CD4-positive, alpha-beta T cell treated with Interferon alpha-2 for 1 hour (primary cell): Measurements from ENCODE around the gene NEFH.

Source experiments
- DNase-seq, 2 donors: peaks; one replicate each; pipeline ENCODE4 v3.0.0-alpha.2; 2020 to 2022

NEFH gene

GRCh38 chr22:29503811-29504372 lies 23.9 kb downstream of the NEFH start:
- no peak for DNase-seq

GRCh38 chr22:29509298-29509697 lies 29.3 kb downstream of the NEFH start:
- DNase-seq: no peak

- no peak for DNase-seq
Observed at GRCh38 chr22:29509815-29510214, 29.8 kb downstream of the NEFH start.

- no peak for DNase-seq
Observed at GRCh38 chr22:29510542-29510941, 30.5 kb downstream of the NEFH start.

- DNase-seq: no peak
Observed at GRCh38 chr22:29511126-29511862, 31.3 kb downstream of the NEFH start.

GRCh38 chr22:29512031-29512430 lies 32.0 kb downstream of the NEFH start:
- no peak for DNase-seq

GRCh38 chr22:29517215-29517908 lies 37.3 kb downstream of the NEFH start:
- DNase-seq: no peak

GRCh38 chr22:29518427-29518826 lies 38.4 kb downstream of the NEFH start:
- no peak for DNase-seq

GRCh38 chr22:29519996-29520395 lies 40.0 kb downstream of the NEFH start:
- no peak for DNase-seq

GRCh38 chr22:29520851-29521250 lies 40.8 kb downstream of the NEFH start:
- DNase-seq: no peak

- no peak for DNase-seq
Observed at GRCh38 chr22:29521526-29521925, 41.5 kb downstream of the NEFH start.

- no peak for DNase-seq
Observed at GRCh38 chr22:29523761-29524160, 43.7 kb downstream of the NEFH start.

GRCh38 chr22:29524442-29525191 lies 44.6 kb downstream of the NEFH start:
- DNase-seq: peak; percentile 29 to 35

GRCh38 chr22:29528144-29528543 lies 48.1 kb downstream of the NEFH start:
- no peak for DNase-seq

GRCh38 chr22:29530716-29531115 lies 50.7 kb downstream of the NEFH start:
- DNase-seq: no peak

GRCh38 chr22:29531419-29531818 lies 51.4 kb downstream of the NEFH start:
- DNase-seq: no peak

GRCh38 chr22:29536411-29536810 lies 56.4 kb downstream of the NEFH start:
- DNase-seq: no peak

- DNase-seq: no peak
Observed at GRCh38 chr22:29539105-29539504, 59.1 kb downstream of the NEFH start.
